Endodermal cell (in vitro differentiated cells): ENCODE results near the gene HDAC4. TPM values are rescaled to one million over a fixed set of nuclear protein-coding genes. Genes with fewer than 3 reads are reported as not detected.

Experiments
- DNase-seq: peaks from one replicate; pipeline ENCODE4 v3.0.0-alpha.2; 2017
- H3K27ac ChIP-seq: 2 replicates; pipeline ENCODE4 v1.5.1; 2013; ENCODE audit warnings: mild to moderate bottlenecking, low read depth, low read length, moderate library complexity
- H3K27me3 ChIP-seq: 2 replicates; pipeline ENCODE4 v1.6.1; 2013; ENCODE audit warnings: mild to moderate bottlenecking, low read length, moderate library complexity; ENCODE audit not compliant: insufficient read depth, control insufficient read depth, poor library complexity, severe bottlenecking
- H3K36me3 ChIP-seq: 2 replicates; pipeline ENCODE4 v1.7.0; 2013; ENCODE audit warnings: mild to moderate bottlenecking, low read length, moderate library complexity; ENCODE audit not compliant: control insufficient read depth, insufficient read depth
- H3K4me1 ChIP-seq: one replicate; pipeline ENCODE4 v1.7.0; 2013; ENCODE audit warnings: low read length; ENCODE audit not compliant: control insufficient read depth, insufficient read depth
- H3K4me3 ChIP-seq: 2 replicates; pipeline ENCODE4 v1.5.1; 2013; ENCODE audit warnings: mild to moderate bottlenecking, low read length, moderate library complexity
- H3K9ac ChIP-seq: 2 replicates; pipeline ENCODE4 v1.6.1; 2013; ENCODE audit warnings: mild to moderate bottlenecking, low read length, moderate library complexity; ENCODE audit not compliant: poor library complexity, severe bottlenecking; ENCODE audit errors: extremely low read depth
- H3K9me3 ChIP-seq: 2 replicates; pipeline ENCODE4 v1.6.1; 2013; ENCODE audit warnings: mild to moderate bottlenecking, low read length, moderate library complexity; ENCODE audit not compliant: control insufficient read depth
- H3K27ac Mint-ChIP-seq: 2 replicates; pipeline ENCODE4 v1.8.0; 2020; ENCODE audit warnings: mixed read lengths
- H3K27me3 Mint-ChIP-seq: 2 replicates; pipeline ENCODE4 v1.8.0; 2021; ENCODE audit warnings: mild to moderate bottlenecking, mixed read lengths; ENCODE audit not compliant: insufficient read depth
- H3K36me3 Mint-ChIP-seq: 2 replicates; pipeline ENCODE4 v1.8.0; 2020; ENCODE audit warnings: low read depth, mixed read lengths
- H3K4me1 Mint-ChIP-seq: 2 replicates; pipeline ENCODE4 v1.8.0; 2020; ENCODE audit warnings: mixed read lengths
- H3K4me3 Mint-ChIP-seq: 2 replicates; pipeline ENCODE4 v1.8.0; 2020; ENCODE audit warnings: mild to moderate bottlenecking, moderate library complexity, mixed read lengths
- H3K9me3 Mint-ChIP-seq: 2 replicates; pipeline ENCODE4 v1.8.0; 2020; ENCODE audit warnings: mild to moderate bottlenecking, mixed read lengths
- CTCF ChIP-seq: fragments of 200-600 bp; sonication (generic); conservative IDR thresholded peaks from 2 replicates; pipeline ENCODE4 v1.5.0; 2021; ENCODE audit warnings: antibody characterized with exemption, mild to moderate bottlenecking
- WGBS, 2 experiments: methylation state at CpG; one replicate each; pipeline versions ENCODE4 v1.1.5 to v1.1.7; 2013; ENCODE audit warnings: missing lambda C conversion rate in 2 of 2, mixed read lengths in 1 of 2; ENCODE audit not compliant: insufficient coverage in 1 of 2, insufficient read length in 1 of 2; 5-methylcytosine and 5-hydroxymethylcytosine counted together
- total RNA-seq, 2 donors: library from RNA; stranded (reverse); fragmentation: NEBNext Ultra II Directional in 1 of 2; extraction: Animal tissue kit (Norgen Biotek cat#: 25700) in 1 of 2; gene quantifications; 2 replicates in 1 of 2; 3 replicates in 1 of 2; pipeline ENCODE4 v1.2.1, GENCODE V29; 2021

The HDAC4 gene
- total RNA-seq, 2 donors from 2014 or later: 45.7 to 51.2 TPM

DNA sequence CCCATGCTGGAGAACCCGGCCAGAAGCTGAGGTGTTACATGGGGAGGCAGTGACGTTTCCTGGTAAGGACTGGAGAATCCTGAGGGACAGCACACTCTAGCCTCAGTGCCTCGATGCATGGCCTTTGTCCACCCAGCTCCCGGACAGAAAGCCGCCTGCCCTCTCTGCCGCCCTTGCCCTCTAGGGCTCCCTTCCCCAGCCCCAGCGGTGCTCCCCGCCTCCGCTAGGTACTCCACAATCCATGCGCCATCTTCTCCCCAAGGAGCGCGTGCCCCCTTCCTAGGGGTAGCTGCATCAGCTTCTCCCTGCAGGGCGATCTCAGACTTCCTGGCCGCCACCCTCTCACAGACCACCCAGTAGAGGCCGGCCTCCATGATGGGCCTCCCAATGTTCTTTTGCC is 301.3 kb downstream of the HDAC4 start:
- Histone ChIP-seq H3K9me3 (no peaks in the 10 kb centered on the region), H3K4me1 (no peaks in the 10 kb centered on the region), H3K27ac (no peak overlapping the region), H3K27me3 (no peaks in the 10 kb centered on the region), H3K9ac (no peak overlapping the region), H3K36me3 (peaks cover 6% of the 10 kb centered on the region), H3K4me3 (no peak overlapping the region)
- no peaks in the 10 kb centered on the region for H3K9me3 Mint-ChIP-seq
- peaks cover 20% of the 10 kb centered on the region for H3K36me3 Mint-ChIP-seq
- no peaks in the 10 kb centered on the region for H3K27me3 Mint-ChIP-seq
- no peak for DNase-seq
- no peak overlapping the region for H3K27ac Mint-ChIP-seq
- no peak overlapping the region for H3K4me3 Mint-ChIP-seq
- TF ChIP-seq CTCF: no peak
- WGBS, 2 experiments: 93 to 97% methylated on average over 6 to 15 of the region's 15 CpGs
- H3K4me1 Mint-ChIP-seq: no peaks in the 10 kb centered on the region

DNA sequence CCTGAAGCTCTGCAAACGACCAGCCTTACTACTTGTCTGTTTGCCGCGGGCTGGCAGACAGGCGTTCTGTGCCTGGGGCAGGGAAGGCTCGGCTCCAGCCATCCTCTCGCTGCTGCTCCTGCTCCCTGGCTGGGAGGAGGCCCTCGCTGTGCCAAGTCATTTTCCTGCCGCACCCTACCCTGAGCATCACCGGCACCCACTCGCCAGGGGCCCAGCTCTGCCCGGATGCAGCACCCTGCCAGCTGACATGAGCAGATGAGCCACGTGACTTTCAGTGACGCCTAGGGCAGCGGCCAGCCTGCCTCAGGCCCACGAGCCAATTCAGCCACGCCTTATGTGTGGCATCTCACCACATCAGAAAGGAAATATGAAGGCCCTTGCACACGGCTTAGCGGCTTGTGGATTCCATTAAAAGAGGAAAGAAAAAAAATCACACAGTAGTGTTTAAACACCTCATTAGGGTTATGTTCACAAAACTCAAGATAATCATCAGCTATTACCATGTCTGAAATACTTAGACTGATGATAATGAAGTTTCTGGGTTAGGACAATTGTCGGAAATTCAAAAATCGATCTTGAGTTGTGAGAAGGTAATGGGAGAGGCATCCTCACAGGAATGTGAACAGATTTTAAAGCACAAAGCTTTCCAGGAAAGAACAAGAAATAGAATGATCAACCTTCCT is 302.4 kb downstream of the HDAC4 start:
- Mint-ChIP-seq H3K36me3 (peaks cover 24% of the 10 kb centered on the region), H3K9me3 (no peaks in the 10 kb centered on the region), H3K4me3 (no peak overlapping the region), H3K4me1 (no peaks in the 10 kb centered on the region), H3K27ac (no peak overlapping the region), H3K27me3 (no peaks in the 10 kb centered on the region)
- Histone ChIP-seq H3K9me3 (no peaks in the 10 kb centered on the region), H3K27me3 (no peaks in the 10 kb centered on the region), H3K4me1 (no peaks in the 10 kb centered on the region), H3K9ac (no peak overlapping the region), H3K27ac (no peak overlapping the region), H3K36me3 (peaks cover 6% of the 10 kb centered on the region), H3K4me3 (no peak overlapping the region)
- DNase-seq: no peak
- WGBS, 2 experiments: 86 to 87% methylated on average over 13 to 20 of the region's 20 CpGs
- TF ChIP-seq CTCF: no peak

DNA sequence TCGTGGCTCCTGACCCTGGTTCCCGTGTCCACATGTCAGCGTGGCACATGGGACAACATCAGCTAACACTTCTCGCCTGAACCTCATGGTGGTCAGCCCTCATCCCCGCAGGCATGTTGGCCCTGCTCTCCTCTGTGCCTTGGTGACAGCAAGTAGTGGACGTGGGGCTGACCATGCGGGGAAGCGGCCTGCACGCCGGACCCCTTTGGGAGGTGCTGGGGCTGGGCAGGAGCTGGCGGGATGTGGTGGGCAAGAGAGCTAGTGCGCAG is 303.5 kb downstream of the HDAC4 start:
- Histone ChIP-seq H3K4me1 (no peaks in the 10 kb centered on the region), H3K36me3 (peaks cover 2% of the 10 kb centered on the region), H3K27ac (no peak overlapping the region), H3K4me3 (no peak overlapping the region), H3K9me3 (no peaks in the 10 kb centered on the region), H3K27me3 (no peaks in the 10 kb centered on the region), H3K9ac (no peak overlapping the region)
- no peak overlapping the region for H3K4me3 Mint-ChIP-seq
- no peak overlapping the region for H3K27ac Mint-ChIP-seq
- H3K9me3 Mint-ChIP-seq: no peaks in the 10 kb centered on the region
- no peak for DNase-seq
- 85% methylated on average over 12 of the region's 12 CpGs for WGBS, 2 experiments
- H3K36me3 Mint-ChIP-seq: peaks cover 20% of the 10 kb centered on the region
- no peaks in the 10 kb centered on the region for H3K27me3 Mint-ChIP-seq
- no peaks in the 10 kb centered on the region for H3K4me1 Mint-ChIP-seq
- TF ChIP-seq CTCF: no peak
